ENCODE data around the gene FASN.
A peak's percentile ranks its signal among the peaks of the same experiment; 100 is the strongest.

Gene FASN

DNA sequence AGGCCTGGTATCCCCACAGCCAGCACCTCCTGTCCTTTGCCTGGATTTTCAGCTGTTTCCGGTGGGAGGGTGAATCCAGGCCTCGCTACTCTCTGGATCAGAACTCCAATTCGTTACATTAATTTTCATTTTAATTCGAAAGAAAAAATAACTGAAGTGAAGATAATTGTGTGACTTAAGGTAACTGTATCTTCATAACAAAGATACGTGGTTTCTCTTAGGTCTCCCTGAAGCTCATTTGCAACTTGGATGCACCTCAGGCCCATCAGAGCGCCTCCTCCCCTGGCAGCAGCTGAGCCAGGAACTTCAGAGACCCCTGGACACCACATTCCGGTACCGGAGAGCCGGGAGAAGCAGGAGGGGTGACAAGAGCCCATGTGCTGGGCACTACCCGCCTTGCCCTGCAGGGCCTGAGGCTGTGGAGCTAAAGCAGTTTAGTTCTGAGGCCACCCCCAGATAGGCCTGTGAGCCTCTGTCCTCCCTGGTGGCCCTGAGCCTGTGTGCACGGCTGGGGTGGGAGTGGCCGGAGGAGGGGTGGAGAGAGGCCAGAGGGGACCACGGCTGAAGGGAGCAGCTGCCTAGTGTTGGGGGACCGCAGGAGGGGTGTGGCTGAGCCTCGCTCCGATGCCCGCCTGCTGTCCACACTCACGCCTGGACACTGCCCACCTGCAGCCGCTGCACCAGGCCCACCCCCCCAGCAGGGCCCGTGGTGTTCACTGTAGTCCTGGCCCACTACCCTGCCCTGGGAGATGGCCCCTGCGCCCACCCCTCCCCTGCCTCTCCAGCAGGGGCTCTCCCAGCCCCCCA is 21.0 kb downstream of the FASN start:
- DNase-seq (ENCODE audit: low read depth, low spot score), result no peak

GRCh38 chr17:82076018-82076784 is 21.8 kb downstream of the FASN start:
- no peak for DNase-seq (ENCODE audit: low read depth, low spot score)

GRCh38 chr17:82073446-82073845 is 24.6 kb downstream of the FASN start:
- no peak for DNase-seq (ENCODE audit: low read depth, low spot score)

GRCh38 chr17:82072827-82073226 is 25.2 kb downstream of the FASN start:
- no peak for DNase-seq (ENCODE audit: low read depth, low spot score)

GRCh38 chr17:82070611-82071010 is 27.4 kb downstream of the FASN start:
- DNase-seq (ENCODE audit: low read depth, low spot score), result no peak

DNA sequence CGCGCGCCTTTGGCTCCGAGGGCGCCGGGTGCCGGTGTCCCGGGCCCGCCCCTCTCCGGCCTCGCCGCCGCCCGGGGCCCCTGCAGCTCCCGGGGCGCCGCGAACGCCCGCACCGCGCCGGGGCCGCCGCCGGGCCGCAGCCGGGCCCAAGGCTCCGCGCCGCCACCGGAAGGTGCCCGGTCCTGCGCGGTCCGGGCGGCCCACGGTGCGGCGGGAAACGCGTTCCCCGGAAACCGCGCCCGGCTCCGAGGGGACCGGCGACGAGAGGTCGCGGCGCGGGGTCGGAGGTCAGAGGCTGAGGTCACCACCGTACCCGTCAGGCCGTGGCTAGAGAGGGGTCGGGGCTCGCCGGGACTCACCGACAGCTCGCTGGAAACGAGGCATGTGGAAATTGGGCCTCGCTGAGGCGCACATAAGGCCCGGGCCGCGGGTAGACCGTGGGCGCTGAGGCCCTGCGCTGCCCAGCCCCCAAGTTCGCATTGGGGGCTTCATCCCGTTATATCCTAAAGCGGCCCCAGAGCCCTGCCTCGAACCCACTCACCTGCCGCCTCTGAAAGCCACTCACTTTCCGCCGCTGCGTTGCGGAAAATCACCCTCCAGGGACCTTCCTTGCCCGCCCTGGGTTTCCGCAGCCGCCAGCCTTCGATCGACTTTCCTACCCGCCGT is 32.3 kb downstream of the FASN start, which contains the start of gene DUS1L:
DUS1L (minus strand) TSS at position 167 of the 666 bp plus-strand sequence. CDS start 745 bp downstream, outside the sequence.
- peak; percentile 65 for DNase-seq (ENCODE audit: low read depth, low spot score)

- DNase-seq (ENCODE audit: low read depth, low spot score), result no peak
Observed at GRCh38 chr17:82065193-82065637, 32.8 kb downstream of the FASN start.

- DNase-seq (ENCODE audit: low read depth, low spot score), result no peak
Observed at GRCh38 chr17:82064433-82065192, 33.4 kb downstream of the FASN start.

- DNase-seq (ENCODE audit: low read depth, low spot score), result no peak
Observed at GRCh38 chr17:82063424-82064415, 34.3 kb downstream of the FASN start.

DNA sequence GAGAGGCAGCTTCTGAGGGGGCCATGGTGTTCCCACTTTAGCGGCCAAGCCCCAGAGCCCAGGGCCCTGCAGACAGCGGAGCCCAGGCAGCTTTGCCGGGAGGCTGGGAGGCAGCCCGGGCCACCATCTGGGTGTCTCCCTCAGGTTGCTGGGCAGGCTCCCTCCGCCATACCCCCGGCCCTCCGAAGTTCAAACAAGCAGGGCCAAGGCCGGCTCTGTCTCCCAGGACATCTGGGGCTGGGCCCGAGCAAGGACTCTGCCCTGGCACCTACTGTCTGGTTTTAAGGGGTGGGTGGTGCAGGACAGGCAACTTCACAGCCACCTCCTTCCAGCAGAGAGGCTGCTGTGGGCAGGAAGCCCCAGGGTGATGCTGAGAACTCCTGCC is 35.1 kb downstream of the FASN start:
- no peak for DNase-seq (ENCODE audit: low read depth, low spot score)

DNA sequence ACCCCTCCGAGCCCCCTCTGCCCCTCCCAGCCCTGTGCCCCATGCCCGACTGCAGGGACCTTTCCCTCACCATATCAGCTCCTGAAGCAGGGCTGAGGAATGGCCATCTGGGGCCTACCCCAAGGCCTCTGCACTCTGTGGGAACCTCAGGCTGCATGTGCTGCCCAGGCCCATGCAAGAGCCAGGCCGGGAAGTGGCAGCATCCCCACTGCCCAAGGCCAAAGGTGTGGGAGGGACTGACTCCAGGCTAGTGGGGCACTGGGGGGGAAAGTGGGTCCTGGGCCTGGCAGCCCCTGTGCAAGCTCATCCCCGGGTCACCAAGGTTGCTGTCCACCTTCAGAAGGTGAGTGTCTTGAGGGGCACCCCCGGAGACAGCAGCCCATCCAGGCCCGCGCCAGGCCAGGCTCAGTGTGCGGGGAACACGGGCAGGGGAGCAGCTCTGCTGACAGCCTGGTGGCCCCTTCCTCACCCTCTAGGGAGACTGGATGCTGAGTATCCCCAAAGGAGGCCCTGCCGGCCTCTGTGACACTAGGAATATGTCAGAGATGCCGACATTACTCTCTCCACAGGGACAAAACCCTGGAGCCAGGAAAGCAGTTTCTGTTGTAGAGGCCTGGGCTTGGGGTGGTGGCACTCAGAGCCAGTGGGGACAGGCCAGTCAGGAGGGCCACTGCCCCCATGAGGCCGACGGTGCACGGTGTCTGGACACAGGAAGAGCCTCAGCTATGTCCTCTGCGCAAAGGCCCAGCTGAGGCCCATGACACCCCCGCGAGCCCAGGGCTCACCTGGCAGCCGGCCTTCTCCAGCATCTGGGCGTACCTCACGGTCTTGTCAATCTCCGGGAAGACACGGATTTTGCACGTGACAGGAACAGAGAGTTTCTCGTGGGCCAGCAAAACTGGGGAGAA is 35.7 kb downstream of the FASN start:
- no peak for DNase-seq (ENCODE audit: low read depth, low spot score)

- DNase-seq (ENCODE audit: low read depth, low spot score), result no peak
Observed at GRCh38 chr17:82061047-82061925, 36.8 kb downstream of the FASN start.

- no peak for DNase-seq (ENCODE audit: low read depth, low spot score)
Observed at GRCh38 chr17:82060614-82061013, 37.4 kb downstream of the FASN start.

GRCh38 chr17:82060001-82060380 is 38.0 kb downstream of the FASN start:
- DNase-seq (ENCODE audit: low read depth, low spot score), result no peak

DNA sequence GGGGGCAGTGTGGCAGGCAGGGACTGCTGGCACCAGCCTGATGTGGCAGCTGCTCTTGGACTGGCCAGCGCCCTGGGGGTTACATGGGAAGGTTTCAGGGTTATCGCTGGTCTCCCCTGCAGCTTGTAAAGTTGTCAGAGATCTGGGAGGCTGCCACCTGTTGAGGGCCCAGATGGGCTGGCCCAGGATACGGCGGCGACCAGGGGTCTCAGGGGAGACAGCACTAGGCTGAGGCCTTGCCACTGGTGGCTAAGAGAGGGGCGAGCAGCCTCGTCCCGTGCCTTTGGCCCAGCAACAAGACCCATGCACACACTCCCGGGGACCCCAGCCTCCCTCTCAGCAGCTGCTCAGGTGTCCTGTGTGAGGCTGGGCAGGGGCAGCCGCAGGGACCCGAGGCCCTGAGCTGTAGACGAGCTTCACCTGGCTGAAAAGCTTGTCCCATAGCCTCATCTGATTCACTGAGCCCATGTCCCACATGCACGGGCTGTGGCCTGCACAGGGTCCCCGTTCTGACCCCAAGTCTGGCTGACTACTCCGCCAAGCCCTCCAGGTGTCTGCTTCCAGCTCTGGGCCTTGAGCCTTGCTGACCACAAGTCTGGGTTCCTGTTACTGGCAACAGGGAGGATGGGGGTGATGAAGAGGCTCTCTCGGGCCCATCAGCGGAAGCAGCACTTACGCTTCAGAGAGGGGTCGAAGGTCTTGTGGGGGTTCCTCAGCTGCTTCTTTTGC is 38.6 kb downstream of the FASN start:
- DNase-seq (ENCODE audit: low read depth, low spot score), result no peak

DNA sequence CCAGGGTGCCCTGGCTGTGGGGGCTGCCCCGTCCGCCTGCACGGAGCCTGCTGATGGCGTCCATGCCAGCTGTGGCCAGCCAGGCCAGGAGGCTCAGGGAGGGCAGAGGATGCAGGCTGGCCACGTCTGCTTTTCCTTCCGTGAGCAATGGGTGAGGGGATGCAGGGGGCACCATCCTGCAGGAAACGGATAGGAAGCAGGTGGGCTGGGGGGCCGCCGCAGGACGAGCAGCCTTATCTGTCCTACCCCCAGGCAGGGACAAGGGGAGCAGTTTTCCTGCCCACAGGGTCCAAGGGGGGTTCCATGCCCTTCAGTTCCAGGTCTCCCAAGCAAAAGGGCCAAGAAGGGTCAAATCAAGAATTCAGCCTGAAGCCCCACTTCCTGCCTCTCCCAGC is 39.2 kb downstream of the FASN start:
- no peak for DNase-seq (ENCODE audit: low read depth, low spot score)

- DNase-seq (ENCODE audit: low read depth, low spot score), result no peak
Observed at GRCh38 chr17:82058230-82058854, 39.7 kb downstream of the FASN start.

Data from ELF-1 (cell line).